GM04503 (cell line): ENCODE results near the gene BZW2.

Experiments used
- DNase-seq: peaks from one replicate; pipeline ENCODE4 v3.0.0-alpha.2; 2012; ENCODE audit warnings: low read depth

Gene BZW2

DNA sequence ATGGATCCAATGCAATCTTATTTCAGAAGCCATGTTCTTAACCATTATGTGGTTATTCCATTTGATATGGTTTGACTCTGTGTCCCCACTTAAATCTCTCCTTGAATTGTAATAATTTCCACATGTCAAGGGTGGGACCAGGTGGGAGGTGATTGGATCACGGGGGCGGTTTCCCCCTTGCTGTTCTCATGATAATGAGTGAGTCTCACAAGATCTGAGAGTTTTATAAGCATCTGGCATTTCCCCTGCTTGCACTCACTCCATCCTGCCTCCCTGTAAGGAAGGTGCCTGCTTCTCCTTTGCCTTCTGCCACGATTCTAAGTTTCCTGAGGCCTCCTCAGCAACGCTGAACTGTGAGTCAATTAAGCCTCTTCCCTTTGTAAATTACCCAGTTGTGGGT lies 75.6 kb downstream of the BZW2 start:
- DNase-seq = no peak

DNA sequence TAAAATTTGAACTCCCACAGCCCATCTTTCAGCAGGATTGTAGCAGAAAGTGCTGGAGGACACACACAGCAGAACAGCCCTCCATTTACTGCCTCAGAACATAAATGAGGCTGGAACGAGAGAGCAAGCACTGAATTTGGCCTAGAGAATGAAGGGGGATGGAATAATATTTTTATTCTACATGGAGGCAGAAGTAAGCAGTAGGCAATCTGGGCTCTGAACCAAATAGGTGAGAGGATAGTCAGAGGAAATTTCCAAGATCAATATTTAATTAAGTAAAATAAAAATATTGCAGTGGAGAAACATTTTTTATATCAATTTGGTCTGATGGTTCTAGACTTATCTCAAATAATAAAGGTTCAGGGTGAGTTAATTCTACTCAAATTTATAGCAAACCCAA lies 78.4 kb downstream of the BZW2 start:
- no peak for DNase-seq

DNA sequence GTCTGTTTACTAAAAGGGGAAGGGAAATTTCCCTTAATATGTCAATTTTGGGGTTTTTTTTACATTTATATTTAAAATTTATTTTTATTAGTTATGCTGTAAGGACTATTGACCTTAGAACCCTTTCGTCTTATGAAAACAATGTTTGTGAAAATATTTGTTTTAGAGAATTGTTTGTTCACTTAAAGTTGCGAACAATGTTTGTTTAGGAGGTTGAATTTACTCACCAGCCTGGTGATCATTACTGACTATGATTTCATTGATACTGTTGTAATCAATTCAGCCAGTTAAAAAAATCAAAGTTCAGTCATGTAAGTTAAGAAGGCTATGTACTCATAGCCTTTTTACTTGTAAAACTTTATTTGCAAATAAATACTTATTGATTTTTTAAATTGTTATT lies 80.2 kb downstream of the BZW2 start:
- DNase-seq = no peak

DNA sequence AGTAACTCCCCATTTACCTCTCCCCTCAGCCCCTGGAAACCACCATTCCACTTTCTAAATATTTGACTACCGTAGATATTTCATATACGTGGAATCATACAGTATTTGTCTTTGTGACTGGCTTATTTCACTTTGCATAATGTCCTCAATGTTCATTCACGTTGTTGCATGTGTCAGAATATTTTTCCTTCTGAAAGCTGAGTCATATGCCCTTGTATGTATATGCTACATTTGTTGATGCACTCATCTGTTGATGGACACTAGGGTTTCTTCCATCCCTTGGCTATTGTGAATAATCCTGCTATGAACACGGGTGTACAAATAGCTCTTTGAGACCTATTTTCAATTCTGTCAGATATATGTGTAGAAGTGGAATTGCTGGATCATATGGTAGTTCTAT lies 81.8 kb downstream of the BZW2 start:
- DNase-seq = no peak

DNA sequence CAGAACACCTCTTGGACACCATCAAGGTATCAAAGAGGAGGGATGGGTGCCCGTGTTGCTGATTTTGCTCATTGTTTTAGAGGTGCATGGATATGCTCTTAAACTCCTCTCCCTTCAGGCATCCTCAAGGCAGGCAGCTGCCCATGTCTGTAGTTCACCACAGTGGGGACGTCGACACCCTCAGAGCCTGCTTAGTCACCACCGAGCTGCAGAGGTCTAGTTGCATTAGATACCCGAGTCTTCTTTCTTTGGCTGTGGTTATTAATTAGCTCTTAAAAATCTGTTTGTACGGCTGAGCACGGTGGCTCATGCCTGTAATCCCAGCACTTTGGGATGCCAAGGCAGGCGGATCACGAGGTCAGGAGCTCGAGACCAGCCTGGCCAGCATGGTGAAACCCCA lies 82.8 kb downstream of the BZW2 start:
- DNase-seq = no peak

DNA sequence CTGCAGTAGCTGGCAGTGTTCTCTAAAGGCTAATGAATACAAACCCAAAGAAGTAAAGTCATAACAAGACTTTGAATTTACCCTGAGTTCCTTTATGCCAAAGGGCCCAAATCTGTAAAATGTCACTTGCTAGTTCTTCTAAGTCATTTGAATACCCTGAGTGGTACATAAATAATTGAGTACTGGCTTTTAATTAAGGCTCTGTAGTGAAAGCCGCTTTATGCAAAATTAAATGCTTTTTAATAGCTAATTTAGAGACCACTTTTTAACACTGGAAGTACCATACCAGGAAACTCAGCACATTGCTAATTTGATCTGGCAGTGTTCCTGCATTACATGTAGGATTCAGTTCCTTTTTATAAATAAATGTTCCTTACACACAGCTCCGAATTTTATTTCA lies 83.6 kb downstream of the BZW2 start:
- DNase-seq = no peak

DNA sequence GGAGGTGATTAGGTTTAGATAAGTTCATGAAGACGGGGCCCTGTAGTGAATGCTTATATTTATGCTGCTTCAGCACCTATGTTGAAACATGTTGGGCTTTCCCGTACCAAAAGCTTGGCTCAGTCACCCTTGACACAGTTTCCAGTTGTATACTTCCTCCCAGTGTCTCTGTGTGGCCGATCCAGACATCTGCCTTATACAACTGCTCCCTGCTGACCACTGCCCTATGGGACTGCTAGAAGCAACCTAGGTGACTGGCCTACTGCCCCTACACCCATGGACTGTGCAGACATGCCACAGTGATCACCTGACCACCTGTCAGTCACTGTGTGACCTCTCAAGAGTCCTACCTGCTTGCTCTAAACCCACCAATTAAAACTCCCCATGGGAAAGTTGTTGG lies 85.0 kb downstream of the BZW2 start:
- DNase-seq = no peak

DNA sequence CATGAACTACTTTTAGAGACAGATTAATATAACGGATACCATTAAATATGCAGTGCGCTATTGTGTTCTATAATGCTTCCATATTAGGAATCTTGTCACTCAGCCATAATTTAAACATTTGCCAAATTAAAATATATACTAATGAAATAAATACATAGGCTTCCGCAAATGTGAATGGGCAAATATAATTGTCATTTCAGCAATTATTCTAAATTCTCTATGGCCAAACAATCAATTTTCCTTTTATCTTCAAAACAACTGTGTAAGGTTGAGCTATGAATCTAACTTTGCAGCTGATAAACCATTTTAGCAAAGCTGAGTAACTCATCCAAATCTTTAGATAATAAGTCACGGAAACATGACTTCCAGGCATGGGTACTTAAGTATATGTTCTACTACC lies 86.8 kb downstream of the BZW2 start:
- DNase-seq = no peak

DNA sequence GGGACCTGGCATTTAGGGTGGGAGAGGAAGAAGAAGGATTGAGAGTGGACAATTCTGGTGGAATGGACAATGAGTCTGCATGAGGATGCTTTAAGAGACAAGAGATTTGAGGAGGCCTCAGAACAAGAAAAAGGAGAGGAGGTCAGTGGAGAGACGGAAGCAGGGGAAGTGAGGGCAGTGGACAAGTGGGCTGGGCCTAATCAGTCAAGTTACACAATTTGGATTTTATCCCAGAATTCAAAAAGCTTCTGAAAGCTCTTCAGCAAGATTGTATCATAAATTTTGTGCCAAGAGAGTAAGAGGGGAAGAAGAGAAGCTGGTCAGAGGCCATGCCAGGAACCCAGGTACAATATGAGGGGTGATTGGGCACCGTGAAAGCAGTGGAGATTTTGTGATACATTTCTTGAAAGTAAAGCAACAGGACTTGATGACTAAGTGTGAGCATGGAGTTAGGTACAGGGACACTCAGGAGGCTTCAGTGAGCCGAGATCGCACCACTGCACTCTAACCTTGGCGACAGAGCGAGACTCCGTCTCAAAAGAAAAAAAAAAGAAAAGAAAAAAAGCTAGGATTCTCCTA lies 88.3 kb downstream of the BZW2 start:
- DNase-seq = no peak

DNA sequence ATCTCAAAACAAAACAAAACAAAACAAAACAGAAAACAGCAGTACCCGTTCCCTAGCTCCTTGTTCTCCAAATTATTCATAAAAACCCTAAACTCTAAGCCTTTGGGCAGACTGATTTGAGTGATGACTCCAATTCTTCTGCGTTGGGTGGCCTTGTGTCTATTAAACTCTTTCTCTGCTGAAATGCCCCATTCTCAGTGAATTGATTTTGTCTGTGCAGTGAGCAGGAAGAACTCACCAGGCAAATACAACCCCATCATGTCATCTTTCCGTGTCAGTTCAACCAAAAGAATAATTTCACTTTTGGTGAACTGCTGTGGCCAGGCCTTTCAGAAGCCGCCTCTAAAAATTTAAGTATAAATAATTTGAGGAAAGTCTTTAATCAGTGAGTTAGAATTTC lies 89.0 kb downstream of the BZW2 start:
- DNase-seq = no peak

DNA sequence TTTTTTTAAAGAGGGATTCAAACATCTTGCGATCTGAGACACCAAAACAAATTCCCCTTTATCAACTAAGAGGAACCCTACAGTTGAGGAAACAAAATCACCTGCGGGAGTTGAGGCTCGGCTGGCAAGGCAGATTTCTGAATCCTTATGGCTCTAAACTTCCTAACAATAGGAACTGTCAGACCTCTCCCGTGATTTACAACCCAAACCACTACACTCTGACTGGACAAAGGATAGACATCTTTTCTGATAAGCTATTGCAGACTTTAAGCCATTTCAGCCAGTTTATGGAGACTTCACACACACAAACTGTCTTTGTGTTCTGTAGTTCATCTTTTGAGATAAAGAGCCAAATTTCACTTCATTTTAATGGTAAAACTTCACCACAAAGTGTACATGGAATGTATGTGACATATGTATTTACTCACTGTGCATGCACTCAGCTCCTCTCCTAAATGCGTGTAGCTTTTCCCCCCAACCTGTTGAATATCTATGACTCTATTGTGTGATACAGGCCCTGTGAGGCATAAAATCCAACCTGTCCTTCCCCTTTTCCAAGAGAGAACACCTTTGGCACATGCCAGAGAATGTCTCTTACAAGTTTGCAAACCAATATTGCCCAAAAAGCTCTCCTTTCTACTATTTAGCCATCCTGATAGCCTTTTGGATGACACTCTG lies 92.2 kb downstream of the BZW2 start:
- DNase-seq = no peak

DNA sequence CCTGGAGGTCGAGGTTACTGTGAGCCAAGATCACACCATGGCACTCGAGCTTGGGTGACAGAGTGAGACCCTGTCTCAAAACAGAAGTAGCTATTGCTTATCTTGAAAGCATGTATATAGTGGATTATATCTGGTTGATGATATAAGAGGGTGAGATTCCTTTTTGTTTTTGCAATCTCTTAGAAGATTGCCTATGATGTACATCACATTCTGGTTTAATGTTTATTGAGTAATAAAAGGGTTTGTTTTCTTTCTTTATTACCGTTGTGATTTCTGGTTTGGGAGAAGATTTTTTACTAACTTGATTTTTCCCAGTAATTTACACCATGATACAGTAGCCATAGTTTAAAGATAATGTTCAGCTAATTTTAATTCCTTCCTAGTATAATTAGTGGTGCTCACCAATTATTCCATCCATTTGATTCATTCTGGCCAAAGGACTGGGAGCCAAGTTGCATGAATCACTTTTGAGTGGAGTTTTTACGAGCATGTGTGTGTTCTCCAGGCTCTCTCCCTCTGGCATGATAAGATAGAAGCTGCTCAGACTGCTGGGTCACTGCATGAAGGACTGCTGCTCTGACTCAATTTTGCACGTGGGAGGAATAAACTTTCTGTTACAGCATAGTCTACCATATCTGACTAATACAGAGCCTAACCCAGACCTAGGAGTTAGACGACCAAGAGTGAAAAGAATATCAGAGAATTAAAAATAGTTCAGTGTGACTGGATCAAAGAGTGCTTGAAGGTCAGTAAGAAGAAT lies 94.1 kb downstream of the BZW2 start:
- peak; percentile 96 for DNase-seq

DNA sequence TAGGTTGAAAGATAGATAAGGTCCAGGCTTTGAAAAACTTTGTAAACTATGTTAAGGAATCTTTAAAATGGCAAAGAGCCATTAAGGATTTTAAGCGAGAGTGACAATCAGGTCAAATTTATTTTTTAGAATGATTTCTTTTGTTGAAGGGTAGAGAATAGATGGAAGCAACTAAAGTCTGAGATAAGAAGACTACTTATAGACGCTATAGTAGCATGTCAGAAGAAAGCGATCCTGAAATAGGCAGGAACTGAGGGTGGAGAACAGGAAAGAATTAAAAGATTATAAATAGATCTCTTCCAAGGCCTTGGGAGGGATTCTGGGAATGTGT lies 94.6 kb downstream of the BZW2 start:
- DNase-seq = no peak

DNA sequence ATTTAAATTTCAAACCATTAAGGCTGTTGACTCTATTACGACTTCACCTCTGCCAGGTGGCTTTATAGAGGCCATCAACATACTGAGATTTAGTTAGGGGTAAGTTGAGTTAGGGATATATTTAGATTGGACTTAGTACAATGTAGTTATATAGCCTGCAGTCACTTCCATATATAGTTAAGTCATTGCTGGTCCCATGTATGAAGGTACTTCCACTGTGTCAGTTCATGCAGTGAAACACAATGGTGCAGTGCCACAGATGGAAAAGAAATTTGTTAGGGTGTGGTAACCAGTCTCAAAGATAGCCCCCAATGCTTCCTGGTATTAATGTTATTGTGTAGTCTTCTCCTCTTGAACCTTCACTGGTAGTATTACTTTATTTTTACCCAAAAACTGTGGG lies 95.0 kb downstream of the BZW2 start:
- no peak for DNase-seq

DNA sequence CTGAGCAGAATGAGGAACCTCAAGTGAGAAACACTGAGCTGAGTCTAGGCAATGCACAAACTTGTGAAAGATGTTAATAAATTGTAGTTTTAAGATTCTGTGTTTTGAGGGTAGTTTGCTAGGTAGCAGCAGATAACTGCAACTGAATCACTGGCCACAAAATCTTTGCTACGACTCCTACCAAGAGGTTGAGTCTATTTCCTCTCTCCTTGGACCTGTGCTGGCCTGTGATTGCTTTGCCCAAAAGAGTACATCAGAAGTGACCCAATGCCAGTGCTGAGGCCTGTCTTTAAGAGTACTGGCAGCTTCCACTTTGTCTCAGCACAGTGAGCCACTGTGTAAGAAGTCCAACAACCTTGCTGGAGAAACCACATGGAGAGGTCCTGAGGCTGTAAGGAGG lies 95.7 kb downstream of the BZW2 start:
- DNase-seq = no peak

DNA sequence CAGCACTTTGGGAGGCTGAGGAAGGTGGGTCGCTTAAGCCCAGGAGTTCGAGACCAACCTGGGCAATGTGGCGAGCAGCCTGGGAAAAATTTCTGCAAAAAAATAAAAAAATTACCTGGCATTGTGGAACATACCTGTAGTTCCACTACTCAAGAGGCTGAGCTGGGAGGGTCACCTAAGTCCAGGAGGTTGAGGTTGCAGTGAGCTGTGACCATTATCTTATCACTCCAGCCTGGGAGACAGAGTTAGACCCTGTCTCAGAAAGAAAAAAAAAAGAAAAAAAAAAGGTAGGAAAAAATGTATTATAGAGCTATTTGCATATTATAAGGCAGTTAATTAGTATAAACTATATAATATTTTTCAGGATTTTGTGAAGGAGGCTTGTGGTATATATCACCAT lies 96.6 kb downstream of the BZW2 start:
- no peak for DNase-seq

DNA sequence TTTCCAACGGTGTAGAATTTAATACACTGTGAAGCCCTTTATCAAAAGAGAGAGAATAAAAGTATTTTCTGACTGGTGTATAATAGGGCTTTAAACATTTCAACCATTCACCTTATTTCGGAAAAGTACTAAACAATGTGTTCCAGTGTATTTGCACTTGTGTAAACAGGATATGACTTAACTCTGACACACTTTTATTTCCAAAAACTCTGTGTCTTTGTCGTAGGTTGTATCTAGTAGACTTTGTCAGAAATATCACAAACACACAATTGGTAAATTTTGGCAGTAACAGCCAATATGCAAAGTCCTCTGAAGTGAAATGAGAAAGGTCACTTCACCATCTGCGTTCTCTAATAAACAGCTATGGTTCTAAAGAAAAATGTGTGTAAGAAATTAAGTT lies 97.3 kb downstream of the BZW2 start:
- no peak for DNase-seq

DNA sequence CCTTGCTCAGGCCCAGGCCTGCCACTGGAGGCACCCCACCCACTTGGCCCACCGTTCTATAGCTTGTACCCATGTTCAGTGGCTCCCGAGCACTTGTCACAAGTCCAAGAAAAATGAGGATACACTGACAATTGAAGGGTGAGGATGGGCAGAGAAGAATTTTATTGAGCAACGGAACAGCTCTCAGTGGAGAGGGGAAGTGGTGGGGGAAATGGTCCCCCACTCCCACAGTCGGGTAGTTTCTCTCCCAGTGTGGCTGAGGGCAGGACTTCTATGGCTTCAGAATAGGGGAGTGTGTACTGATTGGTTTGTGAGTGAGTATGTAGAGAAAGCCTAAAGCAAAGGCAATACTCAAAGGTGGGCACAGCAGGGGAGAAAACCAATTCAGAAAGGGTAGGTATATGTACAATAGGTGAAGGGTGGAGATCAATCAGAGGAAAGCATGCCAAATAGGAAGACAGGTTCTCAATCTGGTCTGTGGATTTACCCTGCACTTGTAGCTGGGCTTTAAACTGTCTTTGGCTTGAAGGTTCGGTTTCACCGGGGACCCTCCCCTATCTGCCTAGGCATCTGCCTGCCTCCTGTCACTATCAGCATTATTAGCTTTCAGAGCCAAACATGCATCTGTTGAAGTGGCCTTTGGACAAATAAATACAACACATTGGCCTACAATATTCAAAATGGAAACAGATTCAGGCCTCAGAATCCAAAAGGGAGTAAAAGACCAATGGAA lies 98.7 kb downstream of the BZW2 start:
- no peak for DNase-seq

DNA sequence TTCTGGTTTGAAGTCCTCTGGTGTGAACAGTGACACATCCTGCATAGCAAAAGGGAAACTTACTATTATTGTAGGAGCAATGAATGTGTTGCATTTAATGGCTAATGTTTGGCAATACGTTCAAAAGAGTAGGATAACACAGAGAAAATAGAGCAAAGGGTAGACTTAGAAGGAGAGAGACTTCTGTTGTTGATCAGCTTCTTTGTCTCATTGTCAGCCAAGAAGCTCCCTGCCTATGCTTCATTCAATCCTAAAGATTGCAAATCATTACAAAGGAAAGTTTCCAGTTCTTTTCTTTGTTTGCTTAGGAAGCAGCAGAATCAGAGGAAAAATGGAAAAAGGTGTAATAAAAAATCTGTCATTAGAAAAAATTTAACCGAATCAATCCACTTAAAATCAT lies 99.7 kb downstream of the BZW2 start:
- DNase-seq = no peak

DNA sequence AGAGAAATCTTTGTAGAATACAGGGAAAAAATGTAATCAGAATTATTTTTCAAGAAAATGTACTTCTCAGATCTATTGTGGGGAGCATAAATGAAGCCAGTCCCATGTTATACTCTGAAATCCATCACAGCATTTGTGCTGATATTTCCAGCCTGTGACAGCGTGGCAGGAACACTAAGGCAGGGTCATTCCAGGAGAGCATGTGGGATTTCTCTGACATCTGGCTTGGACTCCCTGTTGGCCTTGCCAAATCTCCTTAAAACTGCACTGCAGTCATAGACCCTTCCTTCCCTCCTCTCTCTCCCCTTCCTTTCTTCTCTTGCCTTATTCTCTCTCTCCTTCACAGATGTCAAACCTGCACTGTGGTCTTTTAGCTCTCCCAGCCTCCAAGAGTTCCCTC lies 101.1 kb downstream of the BZW2 start:
- DNase-seq = no peak

DNA sequence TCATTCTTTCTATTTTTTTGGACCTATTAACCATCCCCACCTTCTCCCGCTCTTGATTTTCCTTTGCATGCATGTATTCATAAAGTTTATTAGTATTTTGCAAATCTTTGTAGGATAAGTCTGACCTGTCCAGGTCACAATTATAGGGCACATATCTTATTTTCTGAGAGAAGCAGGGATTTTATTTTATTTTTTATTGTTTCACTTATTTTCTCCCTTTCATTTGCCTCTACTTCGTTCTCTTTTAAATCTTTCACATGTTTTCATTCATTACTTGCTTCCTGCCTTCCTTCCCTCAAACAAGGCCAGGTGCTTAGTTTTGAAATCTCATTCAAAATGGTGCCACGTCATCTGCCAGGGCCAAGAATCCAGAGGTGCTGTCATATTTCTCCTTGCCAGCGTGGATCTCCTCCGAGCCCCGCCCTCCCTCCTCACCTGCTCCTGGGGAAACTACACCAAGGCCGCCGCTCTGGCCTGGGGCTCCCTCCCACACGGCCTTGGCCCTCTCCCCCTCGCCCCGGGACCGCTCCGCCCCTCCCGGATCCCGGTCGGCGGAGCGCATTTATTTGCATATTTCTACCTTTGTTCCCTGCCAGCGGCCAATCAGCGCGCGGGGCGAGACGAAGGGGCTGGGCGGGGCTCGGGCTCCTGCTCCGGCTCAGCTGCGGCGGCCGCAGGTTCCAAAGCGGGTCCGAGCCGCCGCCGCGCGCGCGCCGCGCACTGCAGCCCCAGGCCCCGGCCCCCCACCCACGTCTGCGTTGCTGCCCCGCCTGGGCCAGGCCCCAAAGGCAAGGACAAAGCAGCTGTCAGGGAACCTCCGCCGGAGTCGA lies 107.3 kb downstream of the BZW2 start, which contains the start of gene TSPAN13:
TSPAN13 (plus strand) TSS at position 654 of the 830 bp plus-strand sequence. CDS start 213 bp downstream, outside the sequence.
- no peak for DNase-seq
